Measurements from ENCODE around the gene CHGA.

CHGA gene

DNA sequence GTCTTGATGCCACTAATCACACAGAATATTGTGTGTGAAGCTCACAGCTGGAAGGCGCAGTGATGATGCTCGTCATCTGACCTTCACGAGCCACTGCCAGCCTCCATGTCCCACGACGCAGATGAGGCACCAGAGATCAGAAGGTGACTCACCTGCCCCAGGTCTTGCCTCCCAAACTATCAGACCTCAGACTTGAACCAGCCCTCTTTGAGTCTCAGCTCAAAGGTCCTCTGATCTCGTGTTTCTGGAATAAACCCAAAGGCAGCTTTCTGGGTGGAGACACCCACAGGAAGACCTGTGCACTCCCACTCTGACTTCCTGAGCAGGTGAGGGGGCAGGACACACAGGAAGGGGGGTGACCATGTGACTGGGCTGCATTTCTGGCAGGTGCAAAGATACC lies 19.6 kb upstream of the CHGA start:
- no peak for DNase-seq (ENCODE audit: low read depth in 2 of 3, low spot score in 2 of 3)

DNA sequence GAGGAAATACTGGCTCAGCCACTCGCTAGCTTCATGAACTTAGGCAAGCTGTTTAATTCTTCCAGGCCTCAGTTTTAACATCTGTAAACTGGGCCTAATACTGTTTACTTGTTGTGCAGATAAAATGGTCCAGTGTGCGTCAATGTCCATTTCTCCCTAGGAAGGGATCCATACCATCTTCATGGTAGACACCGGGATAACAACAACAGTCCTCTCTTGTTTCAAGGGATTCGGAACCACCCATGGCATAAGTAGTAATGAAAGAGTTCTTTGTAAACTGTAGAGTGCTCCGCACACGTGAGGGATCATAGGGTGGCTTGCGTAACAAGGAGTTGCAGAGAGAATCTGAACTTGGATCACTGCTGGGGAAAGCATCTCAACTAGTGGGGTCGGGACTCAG lies 17.3 kb upstream of the CHGA start:
- no peak for DNase-seq (ENCODE audit: low read depth in 2 of 3, low spot score in 2 of 3)

DNA sequence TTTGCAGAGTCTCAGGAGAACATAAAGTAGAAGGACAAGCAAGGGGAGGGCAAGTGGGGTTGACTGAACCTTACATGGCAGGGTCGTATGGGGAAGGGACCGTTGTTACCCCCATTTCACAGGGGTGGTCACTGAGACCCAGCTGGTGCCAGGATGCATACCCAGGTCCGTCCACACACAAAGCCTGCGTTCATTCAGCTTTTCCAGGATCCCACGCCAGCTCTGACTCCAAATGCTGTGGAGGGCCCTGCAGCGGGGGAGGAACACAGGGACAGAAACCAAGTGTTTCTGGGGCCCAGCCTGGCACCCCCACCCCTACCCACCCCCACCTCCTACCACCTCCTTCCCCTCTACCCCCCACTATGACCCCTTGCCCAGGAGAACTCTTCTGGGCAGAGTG lies 16.5 kb upstream of the CHGA start:
- DNase-seq (ENCODE audit: low read depth in 2 of 3, low spot score in 2 of 3) = no peak

DNA sequence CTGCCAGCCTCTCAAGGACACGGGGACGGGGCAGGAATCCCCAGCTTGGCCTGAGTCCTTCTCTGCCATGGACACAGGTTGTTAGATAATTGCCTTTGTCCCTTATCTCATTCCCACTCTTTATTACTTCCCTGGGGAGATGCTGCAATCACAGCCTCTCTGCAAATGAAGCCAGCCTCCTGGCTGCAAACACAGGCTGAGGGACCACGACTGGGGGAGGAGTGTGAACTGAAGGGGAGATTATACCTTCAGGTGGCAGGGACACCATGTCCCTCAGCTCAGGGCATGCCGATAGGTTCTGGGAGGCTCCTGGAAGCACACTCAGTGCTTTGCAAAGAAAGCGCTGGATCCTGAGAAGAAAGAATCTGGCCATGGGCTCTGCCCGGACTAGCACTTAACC lies 16.1 kb upstream of the CHGA start:
- no peak for DNase-seq (ENCODE audit: low read depth in 2 of 3, low spot score in 2 of 3)

DNA sequence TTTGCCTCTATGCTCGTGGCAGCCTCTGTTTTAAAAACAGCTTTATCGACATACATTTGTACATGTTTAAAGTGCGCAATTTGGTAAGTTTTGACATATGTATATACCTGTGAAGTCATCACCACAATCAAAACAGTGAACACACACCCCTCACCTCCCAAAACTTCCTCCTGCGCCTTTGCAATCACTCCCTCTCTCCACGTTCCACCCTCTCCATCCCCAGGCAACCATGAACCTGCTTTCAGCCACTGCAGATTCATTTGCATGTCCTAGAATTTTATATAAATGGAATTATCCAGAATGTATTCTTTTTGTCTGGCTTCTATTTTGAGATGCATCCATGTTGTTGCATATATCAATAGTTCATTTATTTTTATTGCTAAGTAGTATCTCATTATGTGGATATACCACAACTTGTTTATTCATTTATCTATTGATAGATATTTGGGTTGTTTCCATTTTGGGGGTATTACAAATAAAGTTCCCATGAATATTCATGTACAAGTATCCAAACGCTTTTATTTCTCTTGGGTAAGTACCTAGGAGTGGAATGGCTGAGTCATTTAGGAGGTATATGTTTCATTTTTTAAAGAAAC lies 15.5 kb upstream of the CHGA start:
- no peak for DNase-seq (ENCODE audit: low read depth in 2 of 3, low spot score in 2 of 3)

DNA sequence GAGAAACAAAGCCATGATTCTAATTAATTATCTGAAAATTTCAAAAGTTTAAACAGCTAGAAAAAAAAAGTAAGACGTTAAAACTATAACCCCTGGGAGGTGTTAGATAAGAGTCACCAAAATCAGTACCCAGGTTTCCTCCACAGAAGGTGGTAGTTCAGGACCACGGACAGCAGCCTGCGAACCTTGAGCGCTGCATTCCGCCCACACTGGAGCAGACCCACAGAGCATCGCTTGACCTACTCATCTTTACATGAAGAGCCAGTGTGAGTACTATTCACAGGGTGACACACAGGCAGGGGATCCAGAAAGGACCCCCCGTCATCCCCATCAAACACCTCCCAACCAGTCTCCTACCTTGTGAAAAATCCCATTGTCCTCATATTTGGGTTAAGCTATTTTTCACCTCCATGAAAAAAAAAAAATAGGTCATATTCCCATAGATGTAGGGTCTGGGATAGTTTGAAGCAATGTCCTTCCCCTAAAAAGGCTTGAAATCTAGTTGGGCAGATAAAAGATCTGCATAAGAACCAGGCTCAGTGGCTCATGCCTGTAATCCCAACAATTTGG lies 8.8 kb upstream of the CHGA start:
- DNase-seq (ENCODE audit: low read depth in 2 of 3, low spot score in 2 of 3) = no peak

DNA sequence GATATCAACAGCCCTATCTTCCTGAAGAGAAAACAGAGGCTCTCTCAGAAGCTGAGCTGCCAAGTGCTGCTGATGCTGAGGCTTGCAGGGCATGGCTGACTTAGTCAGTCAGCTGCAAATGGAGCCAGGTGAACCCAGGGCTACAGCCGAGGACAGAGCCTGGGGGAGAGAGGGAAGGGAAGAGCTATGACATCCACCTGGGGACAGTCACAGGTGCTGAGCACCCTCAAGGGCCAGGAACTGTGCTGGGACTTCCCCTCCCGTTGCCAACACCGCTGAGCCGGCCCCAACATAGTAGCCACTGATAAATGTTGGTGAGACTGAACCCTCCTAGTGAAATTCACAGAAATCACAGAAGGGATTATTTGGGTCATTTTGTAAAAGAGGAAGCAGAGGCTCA lies 6.7 kb upstream of the CHGA start:
- DNase-seq (ENCODE audit: low read depth in 2 of 3, low spot score in 2 of 3) = no peak

DNA sequence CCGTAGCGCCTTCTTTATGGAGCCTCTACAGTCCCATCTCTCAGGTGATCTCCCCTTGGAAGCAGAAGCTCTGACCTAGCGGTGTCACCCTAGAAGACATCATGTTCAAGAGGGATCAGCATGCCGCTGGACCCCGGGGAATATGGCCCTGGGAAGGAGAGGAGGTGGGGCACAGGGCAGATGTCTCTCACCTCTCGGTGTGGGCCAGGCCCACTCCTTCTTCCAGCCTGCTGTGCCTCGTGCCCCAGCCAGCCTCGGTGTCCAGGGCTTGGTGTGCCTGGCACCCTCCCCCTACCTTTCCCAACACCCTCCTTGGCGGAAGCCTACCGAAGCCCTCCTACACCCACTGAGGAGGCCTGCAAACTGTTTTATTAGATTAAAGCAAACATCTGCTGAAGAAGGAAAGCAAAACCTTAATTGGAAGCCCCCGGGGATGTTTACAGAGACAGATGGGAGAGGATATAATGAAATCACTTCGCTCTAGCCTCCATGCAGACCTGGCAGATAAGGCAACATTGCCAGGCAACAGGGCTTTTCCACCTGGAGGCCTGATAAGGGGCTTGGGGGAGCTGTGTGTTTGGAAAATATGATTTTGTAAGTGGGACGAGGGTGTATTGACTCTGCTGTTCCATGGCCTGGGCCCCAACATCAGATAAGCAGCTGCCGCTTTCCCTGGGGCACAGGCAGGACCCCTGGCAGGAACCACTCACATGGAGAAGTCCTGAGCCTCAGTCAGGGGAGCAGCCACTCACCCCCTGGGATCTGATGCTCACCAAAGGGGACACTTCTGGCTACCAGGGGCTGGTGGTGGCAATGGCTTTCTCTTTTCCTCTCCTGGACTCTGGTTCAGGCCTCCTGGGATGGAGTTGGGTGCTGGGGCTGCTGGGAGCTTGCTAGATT lies 5.7 kb upstream of the CHGA start:
- no peak for DNase-seq (ENCODE audit: low read depth in 2 of 3, low spot score in 2 of 3)

DNA sequence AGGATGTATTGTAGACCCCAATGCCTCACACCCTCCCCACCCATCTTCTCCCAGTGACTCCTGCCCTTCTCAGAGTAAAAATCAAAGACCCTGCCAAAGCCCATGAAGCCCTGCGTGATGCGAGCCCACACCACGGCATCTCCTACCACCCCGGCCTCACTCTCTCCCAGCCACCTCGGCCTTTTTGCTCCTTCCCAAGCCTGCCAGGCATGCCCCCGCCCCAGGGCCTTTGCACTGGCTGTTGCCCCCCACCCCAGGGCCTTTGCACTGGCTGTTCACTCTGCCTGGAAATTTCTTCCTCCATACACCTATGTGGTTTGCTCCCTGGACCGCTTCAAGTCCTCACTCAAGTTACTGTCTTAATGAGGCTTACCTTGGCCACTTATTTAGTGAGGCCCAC lies 5.0 kb upstream of the CHGA start:
- no peak for DNase-seq (ENCODE audit: low read depth in 2 of 3, low spot score in 2 of 3)

DNA sequence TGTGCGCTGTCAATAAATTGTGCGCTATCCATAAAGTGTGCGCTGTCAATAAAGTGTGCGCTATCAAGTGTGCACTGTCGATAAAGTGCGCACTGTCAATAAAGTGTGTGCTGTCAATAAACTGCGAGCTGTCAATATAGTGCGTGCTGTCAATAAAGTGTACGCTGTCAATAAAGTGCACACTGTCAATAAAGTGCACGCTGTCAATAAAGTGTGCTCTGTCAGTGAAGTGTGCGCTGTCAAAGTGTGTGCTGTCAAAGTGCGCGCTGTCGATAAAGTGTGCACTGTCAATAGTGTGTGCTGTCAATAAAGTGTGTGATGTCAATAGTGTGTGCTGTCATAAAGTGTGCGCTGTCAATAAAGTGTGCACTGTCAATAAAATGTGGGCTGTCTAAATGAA lies 2.9 kb upstream of the CHGA start:
- no peak for DNase-seq (ENCODE audit: low read depth in 2 of 3, low spot score in 2 of 3)

DNA sequence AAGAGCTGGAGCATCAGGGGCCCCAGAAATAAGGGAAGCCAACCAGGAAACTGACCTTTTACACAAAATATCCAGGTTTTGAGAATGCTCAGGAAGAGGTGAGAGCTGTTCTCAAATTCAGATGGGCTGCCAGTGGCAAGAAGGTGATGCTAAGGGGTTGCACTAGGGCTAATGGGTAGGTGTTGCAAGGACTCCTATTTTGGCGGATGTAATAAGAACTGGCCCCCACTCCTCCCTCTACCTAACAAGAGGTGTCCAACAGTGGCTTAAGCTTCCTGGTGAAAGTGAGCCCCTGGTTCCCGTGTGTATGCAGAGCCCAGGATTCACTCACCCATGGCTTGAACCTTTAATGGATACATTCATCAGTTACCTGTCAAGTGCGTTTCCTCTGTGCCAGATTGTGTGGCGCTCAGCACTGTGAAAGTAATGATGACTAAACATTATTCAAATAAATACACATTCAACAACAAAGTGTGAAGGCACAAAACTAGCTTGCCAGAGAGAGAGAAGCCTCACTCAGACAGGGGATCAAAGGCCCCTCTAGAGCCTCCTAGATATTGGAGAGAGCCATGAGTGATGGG lies 705 bp upstream of the CHGA start:
- DNase-seq (ENCODE audit: low read depth in 2 of 3, low spot score in 2 of 3) = no peak

DNA sequence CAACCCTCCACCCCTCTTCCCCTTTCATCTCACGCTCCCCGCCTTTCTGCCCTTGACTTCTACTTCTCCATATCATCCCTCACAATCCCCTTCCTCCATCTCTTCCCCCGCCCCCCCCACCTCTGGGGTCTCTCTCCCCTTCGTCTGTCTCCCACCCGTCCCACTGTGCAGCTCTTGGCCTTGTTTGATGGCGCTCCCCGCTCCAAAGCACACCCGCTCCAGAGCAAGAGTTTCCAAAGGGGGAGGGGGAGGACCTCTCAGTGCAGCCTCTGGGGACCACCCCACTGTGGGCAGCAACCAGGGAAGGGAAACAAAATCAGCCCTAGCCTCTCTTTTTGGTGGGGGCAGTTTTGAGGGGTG lies 774 bp downstream of the CHGA start:
- no peak for DNase-seq (ENCODE audit: low read depth in 2 of 3, low spot score in 2 of 3)

DNA sequence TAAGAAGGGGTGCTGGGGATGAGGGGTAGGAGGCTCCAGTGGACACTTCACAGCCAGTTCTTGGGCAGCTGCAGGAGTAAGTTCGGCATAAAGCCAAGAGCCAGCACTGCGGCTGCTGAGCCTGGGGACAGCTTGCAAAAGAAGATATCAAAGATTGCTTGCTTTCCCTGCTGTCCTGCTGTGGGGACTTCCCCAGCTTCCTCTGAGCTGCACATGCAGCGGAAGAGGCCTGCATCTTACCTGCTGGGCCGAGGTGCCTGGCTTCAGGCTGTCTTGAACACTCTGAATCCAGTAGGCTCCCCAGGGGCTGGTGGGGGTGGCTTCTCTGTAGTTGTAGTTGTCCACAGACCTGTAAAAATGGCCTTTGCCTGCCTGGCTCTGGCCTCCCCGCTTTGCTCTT lies 1.3 kb downstream of the CHGA start:
- DNase-seq (ENCODE audit: low read depth in 2 of 3, low spot score in 2 of 3) = no peak

DNA sequence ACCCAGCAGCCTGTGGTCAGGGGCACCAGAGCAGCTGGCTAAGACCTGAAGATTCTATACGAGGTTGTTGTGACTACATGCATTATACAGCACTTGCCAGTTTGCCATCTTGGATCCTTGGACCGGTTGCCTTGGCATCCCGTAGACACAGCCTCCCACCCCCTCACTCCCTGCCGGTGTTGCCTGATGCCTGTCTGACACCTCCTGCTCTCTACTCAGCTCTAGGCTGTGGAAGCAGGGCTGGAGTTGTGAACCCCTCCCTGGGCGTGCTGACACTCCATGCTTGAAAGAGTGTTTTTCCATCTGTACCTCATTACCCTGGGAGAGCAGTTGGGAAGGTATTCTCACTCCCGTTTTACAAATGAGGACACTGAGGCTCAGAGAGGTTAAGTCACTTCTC lies 2.5 kb downstream of the CHGA start:
- DNase-seq (ENCODE audit: low read depth in 2 of 3, low spot score in 2 of 3) = no peak

DNA sequence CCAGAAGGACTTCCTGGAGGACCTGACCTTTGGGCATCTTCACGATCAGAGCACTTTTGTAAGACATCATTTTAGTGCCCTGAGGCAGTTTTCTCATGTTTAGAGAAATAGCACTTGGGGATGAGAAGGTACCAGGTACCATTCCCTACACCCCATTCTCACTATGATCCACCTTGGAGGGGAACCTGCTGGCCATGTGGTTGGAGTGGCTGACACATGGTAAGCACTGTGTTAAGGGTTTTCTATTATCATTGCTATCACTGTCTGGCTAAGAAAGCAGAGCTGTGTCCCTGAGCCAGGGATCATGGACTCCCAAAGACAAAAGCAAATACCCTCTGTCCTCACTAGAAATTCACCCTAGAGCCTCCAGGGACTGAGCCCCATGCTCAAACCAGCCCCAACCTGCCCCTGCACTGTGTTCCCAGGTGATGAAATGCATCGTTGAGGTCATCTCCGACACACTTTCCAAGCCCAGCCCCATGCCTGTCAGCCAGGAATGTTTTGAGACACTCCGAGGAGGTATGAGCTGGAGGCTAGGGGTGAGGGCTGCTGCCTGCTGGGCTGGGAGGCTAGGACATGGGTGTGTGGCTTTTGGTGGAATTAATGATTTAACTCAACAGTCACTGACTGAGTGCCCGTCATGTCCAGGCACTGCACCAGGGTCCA lies 3.4 kb downstream of the CHGA start:
- no peak for DNase-seq (ENCODE audit: low read depth in 2 of 3, low spot score in 2 of 3)

DNA sequence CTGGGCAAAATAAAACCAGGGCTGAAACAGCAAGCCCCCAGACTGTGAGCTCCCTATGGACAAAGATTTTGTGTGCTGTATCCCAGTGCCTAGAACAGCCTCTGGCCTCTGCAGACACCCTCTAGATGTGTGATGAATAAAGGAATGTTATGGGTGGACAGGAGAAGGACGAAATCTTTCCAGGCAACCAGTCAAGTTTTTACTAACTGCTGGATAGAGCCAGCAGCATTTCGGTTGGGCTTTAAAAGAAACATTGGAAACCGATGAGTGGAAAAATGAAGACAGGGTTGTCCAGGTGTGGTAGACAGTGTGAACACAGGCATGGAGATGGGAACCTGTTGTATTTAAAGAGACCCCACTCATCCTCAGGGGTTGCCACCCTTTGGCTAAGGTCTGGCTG lies 4.0 kb downstream of the CHGA start:
- DNase-seq (ENCODE audit: low read depth in 2 of 3, low spot score in 2 of 3) = no peak

DNA sequence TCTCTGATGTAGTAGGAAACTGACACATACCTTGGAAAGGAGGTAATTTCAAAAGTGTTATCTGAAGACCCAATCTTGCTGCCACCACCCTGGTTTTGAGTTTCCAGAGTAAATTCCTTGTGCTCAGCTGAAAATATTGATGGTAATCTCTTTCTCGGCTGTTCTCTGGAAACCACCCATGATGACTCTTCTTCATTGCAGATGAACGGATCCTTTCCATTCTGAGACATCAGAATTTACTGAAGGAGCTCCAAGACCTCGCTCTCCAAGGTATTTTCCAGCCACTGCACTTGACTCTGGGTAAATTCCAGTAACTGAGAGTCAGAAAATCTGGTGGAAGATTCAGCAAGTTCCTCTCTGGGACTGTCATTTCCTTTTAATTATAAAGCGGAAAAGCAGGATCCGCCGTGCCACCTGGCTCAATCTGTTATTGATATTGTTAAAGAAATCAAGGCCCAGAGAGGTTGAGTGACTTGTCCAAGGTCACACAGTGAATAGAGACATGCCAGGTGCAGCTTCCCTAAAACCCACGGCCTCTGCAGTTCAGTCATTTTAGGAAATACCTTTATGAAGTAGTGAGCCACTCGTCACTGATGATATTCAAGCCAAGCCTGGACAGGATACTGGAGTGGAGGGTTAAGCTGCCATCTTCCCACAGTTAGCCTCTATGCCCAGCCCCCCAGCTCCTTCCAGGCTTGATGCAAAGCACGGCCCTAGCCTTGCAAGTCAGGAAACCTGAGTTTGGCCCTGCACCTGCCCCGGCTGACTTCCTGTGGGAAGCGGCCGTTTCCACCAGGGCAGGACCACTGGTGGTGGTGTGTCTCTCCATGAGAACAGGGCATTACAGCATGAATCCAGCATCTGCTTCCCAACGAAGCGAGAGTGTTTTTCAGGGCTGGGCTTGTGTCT lies 4.7 kb downstream of the CHGA start:
- DNase-seq (ENCODE audit: low read depth in 2 of 3, low spot score in 2 of 3) = no peak

DNA sequence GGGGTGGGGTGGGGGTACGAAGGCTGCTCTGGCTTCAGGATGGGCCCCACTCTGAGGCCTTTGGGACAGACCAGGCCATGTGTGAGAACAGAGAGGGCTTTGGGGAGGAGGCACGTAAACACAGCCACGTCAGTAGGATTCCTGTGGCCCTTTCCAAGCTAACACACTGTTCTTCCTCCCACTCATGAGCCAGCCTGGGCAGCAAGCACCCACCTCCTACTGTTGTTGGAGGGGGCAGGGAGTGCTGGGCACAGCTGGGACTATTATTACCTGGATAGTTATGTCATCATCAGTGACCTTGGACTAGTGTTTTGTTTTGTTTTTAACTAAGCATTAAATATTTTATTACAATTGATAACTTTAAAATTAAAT lies 5.3 kb downstream of the CHGA start:
- DNase-seq (ENCODE audit: low read depth in 2 of 3, low spot score in 2 of 3) = no peak

DNA sequence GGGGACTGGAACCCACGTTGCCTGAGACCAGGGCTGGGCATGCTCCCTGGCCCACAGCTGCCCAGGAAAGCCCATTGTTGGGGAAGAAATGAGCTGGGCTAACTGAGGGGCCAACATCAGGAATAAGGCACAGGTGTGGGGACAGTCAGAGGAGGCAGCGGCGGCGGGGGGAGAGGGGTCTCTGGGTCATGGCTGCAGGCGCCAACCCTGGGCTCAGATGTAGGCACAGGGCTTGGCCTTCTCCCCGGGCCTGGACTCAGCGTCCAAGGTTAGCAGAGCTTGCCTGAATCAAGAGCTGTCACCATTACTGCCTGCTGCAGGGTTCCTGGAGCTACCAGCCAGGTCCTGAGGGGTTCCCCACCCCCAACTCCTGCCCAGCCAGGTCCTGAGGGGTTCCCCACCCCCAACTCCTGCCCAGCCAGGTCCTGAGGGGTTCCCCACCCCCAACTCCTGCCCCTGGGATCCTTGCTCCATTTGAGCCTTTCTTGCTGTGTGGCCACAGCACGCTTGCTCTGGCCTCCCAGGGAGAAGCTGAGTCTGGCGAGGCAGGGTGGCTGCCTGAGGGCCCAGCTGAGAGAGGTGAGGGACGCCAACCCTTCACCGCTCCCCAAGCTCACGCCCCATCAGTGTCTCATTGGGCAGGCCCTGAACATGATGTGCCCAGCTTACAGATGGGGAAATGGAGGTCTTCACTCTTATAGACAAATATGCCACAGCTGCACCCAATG lies 6.2 kb downstream of the CHGA start:
- DNase-seq (ENCODE audit: low read depth in 2 of 3, low spot score in 2 of 3) = no peak
